Ectodermal cell (in vitro differentiated cells): ENCODE results near the gene NXNL2.

Experiments used
- H3K27ac ChIP-seq: 2 replicates; pipeline ENCODE4 v1.7.0; 2013; ENCODE audit warnings: mild to moderate bottlenecking, low read depth, low read length; ENCODE audit not compliant: insufficient read depth, poor library complexity, severe bottlenecking
- H3K27me3 ChIP-seq: 2 replicates; pipeline ENCODE4 v1.7.0; 2013; ENCODE audit warnings: mild to moderate bottlenecking, low read length; ENCODE audit not compliant: insufficient read depth, control insufficient read depth, poor library complexity, severe bottlenecking
- H3K36me3 ChIP-seq: one replicate; pipeline ENCODE4 v1.7.0; 2013; ENCODE audit warnings: low read length; ENCODE audit not compliant: control insufficient read depth, insufficient read depth
- H3K4me1 ChIP-seq: one replicate; pipeline ENCODE4 v1.7.0; 2013; ENCODE audit warnings: low read length; ENCODE audit not compliant: control insufficient read depth, insufficient read depth
- H3K4me3 ChIP-seq: 2 replicates; pipeline ENCODE4 v1.7.0; 2013; ENCODE audit warnings: low read depth, low read length, control low read depth; ENCODE audit not compliant: insufficient read depth
- H3K9me3 ChIP-seq: 2 replicates; pipeline ENCODE4 v1.7.0; 2013; ENCODE audit warnings: mild to moderate bottlenecking, low read length, moderate library complexity; ENCODE audit not compliant: control insufficient read depth
- WGBS, 2 experiments: methylation state at CpG; one replicate each; pipeline ENCODE4 v1.1.7; 2013; ENCODE audit warnings: missing lambda C conversion rate in 2 of 2; 5-methylcytosine and 5-hydroxymethylcytosine counted together

NXNL2 gene

DNA sequence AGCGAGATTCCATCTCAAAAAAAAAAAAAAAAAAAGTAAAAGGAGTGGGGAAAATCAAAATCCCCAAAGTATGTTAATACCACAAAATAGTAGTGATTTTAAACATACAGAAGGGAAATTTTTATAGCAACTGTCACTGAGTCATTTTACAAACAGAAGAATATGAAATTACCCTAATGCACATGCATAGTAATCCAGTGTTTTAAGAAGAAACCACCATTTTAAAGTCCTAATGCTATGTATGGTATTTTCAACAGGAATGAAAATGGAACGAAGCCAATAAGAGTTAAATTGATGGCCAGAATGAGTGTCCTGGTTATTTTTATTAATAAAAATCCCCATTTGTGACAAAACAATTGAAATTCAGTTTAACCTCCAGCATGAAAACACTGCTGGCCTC, 26.7 kb upstream of the NXNL2 start:
- Histone ChIP-seq H3K27me3 (no peaks in the 10 kb centered on the region), H3K4me3 (no peak overlapping the region), H3K4me1 (no peaks in the 10 kb centered on the region), H3K9me3 (no peaks in the 10 kb centered on the region), H3K36me3 (no peaks in the 10 kb centered on the region), H3K27ac (no peak overlapping the region)
- 100% methylated on average over 2 of the region's 2 CpGs; no CpG with 5 or more reads in 1 of the 2 experiments for WGBS, 2 experiments

DNA sequence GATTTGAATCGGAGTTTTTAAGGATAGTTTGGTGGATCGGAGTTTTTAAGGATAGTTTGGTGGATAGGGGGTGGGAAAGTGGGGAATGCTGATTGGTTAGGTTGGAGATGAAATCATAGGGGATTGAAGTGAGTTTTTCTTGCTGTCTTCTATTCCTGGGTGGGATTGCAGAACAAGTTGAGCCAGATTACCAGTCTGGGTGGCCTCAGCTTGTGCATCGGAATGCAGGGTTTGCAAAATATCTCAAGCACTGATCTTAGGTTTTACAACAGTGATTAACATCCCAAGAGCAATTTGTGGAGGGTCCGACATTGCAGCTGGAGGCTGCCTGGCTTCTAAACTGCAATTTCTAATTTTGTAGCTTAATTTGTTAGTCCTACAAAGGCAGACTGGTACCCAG, 23.1 kb upstream of the NXNL2 start:
- Histone ChIP-seq H3K36me3 (no peaks in the 10 kb centered on the region), H3K27ac (no peak overlapping the region), H3K4me3 (no peak overlapping the region), H3K27me3 (no peaks in the 10 kb centered on the region), H3K9me3 (no peaks in the 10 kb centered on the region), H3K4me1 (no peaks in the 10 kb centered on the region)
- 82% methylated on average over 4 of the region's 4 CpGs for WGBS, 2 experiments

DNA sequence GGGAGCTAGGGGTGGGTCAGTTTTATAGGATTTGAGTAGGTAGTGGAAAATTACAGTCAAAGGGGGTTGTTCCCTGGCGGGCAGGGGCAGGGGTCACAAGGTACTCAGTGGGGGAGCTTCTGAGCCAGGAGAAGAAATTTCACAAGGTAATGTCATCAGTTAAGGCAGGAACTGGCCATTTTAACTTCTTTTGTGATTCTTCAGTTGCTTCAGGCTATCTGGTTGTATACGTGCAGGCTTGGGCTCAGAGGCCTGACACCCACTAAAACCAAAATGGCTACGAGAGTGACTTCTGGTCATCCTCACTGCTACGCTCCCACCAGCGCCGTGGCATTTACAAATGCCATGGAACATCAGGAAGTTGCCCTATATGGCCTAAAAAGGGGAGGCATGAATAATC, 20.7 kb upstream of the NXNL2 start:
- H3K36me3 ChIP-seq = no peaks in the 10 kb centered on the region
- no peak overlapping the region for H3K27ac ChIP-seq
- H3K4me3 ChIP-seq = no peak overlapping the region
- no peaks in the 10 kb centered on the region for H3K4me1 ChIP-seq
- no peaks in the 10 kb centered on the region for H3K9me3 ChIP-seq
- no peaks in the 10 kb centered on the region for H3K27me3 ChIP-seq
- WGBS, 2 experiments = 93 to 97% methylated on average over 6 of the region's 6 CpGs

DNA sequence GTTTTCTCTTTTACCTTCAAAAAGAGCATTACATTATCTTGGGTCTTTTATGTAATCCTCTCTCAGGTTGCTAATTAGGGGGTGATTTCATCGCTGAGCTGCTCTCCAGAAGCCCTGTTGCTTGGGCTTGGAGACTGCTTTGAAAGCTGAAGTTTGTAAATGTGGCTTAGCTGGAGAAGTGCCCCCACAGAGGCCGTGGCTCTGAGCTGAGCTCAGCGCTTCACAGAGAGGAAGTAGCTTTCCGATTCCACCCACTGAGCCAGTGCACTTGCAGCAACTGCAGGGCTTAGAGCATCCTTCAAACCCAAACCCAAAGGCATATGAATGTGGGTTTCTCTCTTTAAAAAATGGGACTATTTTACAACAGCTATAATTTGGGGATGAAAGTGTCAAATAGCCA, 13.7 kb upstream of the NXNL2 start:
- no peak overlapping the region for H3K27ac ChIP-seq
- H3K4me1 ChIP-seq = no peaks in the 10 kb centered on the region
- no peaks in the 10 kb centered on the region for H3K36me3 ChIP-seq
- H3K4me3 ChIP-seq = no peak overlapping the region
- H3K27me3 ChIP-seq = no peaks in the 10 kb centered on the region
- no peaks in the 10 kb centered on the region for H3K9me3 ChIP-seq
- WGBS, 2 experiments = 39 to 42% methylated on average over 4 of the region's 4 CpGs

DNA sequence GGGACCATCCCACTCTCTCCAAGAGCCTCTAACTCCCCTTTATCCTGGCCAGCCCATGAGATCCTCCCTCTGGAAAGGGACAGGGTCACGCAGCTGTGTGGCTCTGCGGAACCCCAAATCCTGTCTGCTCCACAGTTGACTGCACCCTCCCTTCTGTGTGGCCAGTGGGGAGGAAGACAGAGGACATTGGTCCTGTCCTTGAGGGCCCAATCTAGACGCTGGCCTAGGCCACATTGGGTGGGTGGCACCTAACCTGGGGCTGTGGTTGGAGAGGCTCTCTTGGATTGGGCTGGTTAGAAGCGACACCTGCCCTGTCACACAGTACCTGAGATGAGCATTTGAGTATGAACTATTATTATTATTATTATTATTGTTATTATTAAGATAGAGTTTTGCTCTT, 12.6 kb upstream of the NXNL2 start:
- no peak overlapping the region for H3K4me3 ChIP-seq
- H3K27me3 ChIP-seq = no peaks in the 10 kb centered on the region
- no peaks in the 10 kb centered on the region for H3K9me3 ChIP-seq
- no peaks in the 10 kb centered on the region for H3K36me3 ChIP-seq
- H3K27ac ChIP-seq = no peak overlapping the region
- H3K4me1 ChIP-seq = no peaks in the 10 kb centered on the region
- 96% methylated on average over 3 to 4 of the region's 4 CpGs for WGBS, 2 experiments

DNA sequence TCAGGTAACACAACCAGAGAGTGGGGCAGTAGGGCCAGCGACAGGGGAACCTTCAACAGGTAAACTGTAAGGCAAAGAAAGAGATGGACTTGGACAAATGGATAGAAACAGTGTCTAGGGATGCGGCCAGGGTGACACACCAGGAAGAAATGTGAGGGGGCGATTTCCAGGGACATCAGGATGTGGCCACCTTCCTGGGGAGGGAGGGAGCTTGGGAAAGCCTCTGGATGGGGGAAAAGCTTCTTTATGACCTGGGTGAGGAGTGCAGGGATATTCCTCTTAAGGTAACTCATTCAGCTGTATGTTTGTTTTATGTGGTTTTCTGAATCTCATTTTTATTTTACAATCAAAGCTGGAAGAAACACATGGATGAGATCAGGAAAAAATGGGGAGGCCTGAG, 11.9 kb upstream of the NXNL2 start:
- WGBS, 2 experiments = 91 to 92% methylated on average over 3 of the region's 3 CpGs
- Histone ChIP-seq H3K4me3 (no peak overlapping the region), H3K4me1 (no peaks in the 10 kb centered on the region), H3K27me3 (no peaks in the 10 kb centered on the region), H3K27ac (no peak overlapping the region), H3K9me3 (no peaks in the 10 kb centered on the region), H3K36me3 (no peaks in the 10 kb centered on the region)

DNA sequence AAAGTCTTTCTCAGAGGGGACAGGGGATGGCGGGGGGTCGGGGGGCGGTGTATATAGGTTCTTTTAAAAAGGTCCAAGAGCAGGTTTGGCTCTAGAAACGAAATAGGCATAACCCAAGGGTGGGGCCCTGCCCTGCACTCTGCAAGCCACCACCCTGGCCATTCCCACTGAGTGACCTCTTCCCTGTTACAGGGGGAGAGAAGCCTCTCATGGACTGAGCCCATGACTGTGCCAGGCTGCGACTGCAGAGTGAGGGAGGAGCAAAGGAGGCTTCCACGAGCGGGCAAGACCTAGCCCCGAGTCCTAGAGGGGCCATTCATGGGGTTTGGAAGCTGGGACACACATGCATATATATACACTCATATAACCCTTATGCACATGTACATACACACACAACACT, 10.1 kb upstream of the NXNL2 start:
- Histone ChIP-seq H3K9me3 (no peaks in the 10 kb centered on the region), H3K36me3 (no peaks in the 10 kb centered on the region), H3K4me1 (no peaks in the 10 kb centered on the region), H3K27me3 (no peaks in the 10 kb centered on the region), H3K4me3 (no peak overlapping the region), H3K27ac (no peak overlapping the region)
- WGBS, 2 experiments = 89 to 93% methylated on average over 8 of the region's 8 CpGs

DNA sequence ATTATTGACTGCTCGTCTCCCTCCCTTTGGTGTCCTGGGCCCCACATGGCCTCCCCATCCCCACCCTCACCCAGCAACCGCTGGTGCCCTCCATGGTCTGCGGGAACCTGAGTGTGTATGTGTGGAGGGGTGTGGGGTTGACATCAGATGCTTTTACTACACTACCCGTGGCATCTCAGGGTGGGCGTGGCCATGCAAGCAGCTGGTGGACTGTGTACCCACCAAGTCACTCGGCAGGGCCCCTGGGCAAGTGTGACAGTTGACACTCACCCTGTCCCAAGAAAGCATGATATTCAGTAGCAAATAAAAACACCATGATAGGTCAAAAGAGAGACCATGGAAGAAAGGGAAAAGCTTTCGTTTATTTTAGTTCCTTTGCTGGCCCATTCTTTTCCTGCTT, 7.4 kb upstream of the NXNL2 start:
- no peak overlapping the region for H3K27ac ChIP-seq
- no peaks in the 10 kb centered on the region for H3K36me3 ChIP-seq
- WGBS, 2 experiments = 89 to 90% methylated on average over 6 to 7 of the region's 7 CpGs
- no peaks in the 10 kb centered on the region for H3K9me3 ChIP-seq
- H3K27me3 ChIP-seq = peaks cover 10% of the 10 kb centered on the region
- peaks cover 4% of the 10 kb centered on the region for H3K4me1 ChIP-seq
- H3K4me3 ChIP-seq = no peak overlapping the region

DNA sequence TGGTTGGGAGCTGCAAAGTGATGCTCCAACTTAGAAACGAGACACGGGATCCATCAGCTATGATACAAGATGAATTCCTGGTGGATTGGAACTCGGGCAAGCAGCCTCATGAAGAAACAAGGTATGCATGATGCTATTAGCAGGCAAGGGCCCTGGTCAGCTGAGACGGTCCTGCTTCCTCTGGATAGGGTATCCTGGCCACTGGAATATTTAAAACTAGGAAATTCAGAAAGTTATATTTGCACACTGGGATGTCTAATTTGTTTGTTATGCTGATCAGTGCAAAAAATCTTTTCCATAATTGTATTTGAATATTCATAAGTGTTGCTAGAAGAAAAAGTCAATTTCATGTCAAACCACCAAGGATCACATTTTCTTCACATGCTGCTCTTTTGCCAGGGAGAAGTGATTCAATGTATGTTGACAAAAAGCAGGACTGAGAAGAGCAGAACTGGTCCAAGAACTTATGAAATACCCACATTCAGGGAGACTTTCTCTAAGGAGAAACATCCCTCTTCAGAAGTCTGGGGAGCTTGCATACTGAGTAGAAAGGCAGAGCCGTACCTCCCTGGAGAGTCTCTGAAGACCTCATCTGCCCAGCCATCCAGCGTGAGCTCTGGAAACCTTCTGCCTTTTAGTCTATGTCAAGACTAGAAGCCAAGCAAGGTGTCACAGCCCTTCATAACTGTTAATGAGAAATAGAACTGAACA, 6.7 kb upstream of the NXNL2 start:
- peaks cover 4% of the 10 kb centered on the region for H3K4me1 ChIP-seq
- H3K9me3 ChIP-seq = no peaks in the 10 kb centered on the region
- H3K27ac ChIP-seq = no peak overlapping the region
- peaks cover 16% of the 10 kb centered on the region for H3K27me3 ChIP-seq
- 88 to 94% methylated on average over 6 of the region's 6 CpGs for WGBS, 2 experiments
- no peaks in the 10 kb centered on the region for H3K36me3 ChIP-seq
- no peak overlapping the region for H3K4me3 ChIP-seq

DNA sequence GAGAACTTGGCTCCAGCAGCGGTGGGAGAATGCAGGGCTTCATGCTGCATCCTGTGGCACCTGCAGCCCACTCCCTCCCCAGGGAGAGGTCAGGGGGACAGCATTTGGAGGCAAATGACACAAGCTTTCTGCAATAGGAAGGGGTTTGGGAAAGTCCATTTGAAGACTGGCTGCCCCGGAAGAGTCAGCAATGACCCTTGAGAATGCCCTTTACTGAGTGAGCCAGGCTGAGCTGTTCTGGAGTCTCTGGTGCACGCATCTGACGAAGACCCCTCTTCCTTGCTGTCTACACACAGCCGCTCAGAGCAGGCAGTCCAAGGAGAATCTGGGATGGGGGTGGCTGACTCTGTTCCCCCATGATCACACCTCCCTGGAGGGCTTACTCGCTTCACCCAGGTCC, 5.5 kb upstream of the NXNL2 start:
- peaks cover 4% of the 10 kb centered on the region for H3K4me1 ChIP-seq
- no peaks in the 10 kb centered on the region for H3K9me3 ChIP-seq
- peaks cover 29% of the 10 kb centered on the region for H3K27me3 ChIP-seq
- no peaks in the 10 kb centered on the region for H3K36me3 ChIP-seq
- WGBS, 2 experiments = 86 to 92% methylated on average over 6 of the region's 6 CpGs
- H3K27ac ChIP-seq = no peak overlapping the region
- H3K4me3 ChIP-seq = no peak overlapping the region

DNA sequence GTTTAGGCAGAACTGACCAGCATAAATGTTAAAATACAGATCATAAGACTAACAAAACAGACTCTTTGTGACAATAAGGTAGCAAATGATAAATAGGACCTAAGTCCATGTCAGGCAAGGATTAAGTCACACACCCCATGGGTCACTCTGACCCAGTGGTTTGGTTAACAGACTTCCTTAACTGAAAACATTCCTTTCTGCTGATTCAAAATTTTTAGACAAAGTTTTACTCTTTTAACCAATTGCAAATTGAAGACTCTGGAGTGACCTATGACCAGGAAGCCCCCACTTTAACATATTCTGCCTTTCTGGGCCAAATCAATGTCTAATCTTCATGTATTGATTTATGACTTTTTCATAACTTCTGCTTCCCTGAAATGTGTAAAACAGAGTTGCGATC, 4.9 kb upstream of the NXNL2 start:
- Histone ChIP-seq H3K27ac (no peak overlapping the region), H3K4me3 (no peak overlapping the region), H3K4me1 (peaks cover 4% of the 10 kb centered on the region), H3K36me3 (no peaks in the 10 kb centered on the region), H3K27me3 (peaks cover 35% of the 10 kb centered on the region), H3K9me3 (no peaks in the 10 kb centered on the region)
- WGBS, 2 experiments = 89 to 100% methylated on average over 1 of the region's 1 CpG
